GM21381 (cell line): ENCODE measurements around the gene COMP.
"Not testable (repeated sequence)": the region's sequence is repeated elsewhere in the genome, so short reads cannot be mapped to it uniquely, and the experiment has no call there.

Source experiments
- ATAC-seq: cut with Tn5 transposase; IDR thresholded peaks from one replicate; pipeline ENCODE4 v1.9.1; 2021; ENCODE audit warnings: mild to moderate bottlenecking, moderate library complexity; ENCODE audit not compliant: unreplicated experiment

COMP gene

DNA sequence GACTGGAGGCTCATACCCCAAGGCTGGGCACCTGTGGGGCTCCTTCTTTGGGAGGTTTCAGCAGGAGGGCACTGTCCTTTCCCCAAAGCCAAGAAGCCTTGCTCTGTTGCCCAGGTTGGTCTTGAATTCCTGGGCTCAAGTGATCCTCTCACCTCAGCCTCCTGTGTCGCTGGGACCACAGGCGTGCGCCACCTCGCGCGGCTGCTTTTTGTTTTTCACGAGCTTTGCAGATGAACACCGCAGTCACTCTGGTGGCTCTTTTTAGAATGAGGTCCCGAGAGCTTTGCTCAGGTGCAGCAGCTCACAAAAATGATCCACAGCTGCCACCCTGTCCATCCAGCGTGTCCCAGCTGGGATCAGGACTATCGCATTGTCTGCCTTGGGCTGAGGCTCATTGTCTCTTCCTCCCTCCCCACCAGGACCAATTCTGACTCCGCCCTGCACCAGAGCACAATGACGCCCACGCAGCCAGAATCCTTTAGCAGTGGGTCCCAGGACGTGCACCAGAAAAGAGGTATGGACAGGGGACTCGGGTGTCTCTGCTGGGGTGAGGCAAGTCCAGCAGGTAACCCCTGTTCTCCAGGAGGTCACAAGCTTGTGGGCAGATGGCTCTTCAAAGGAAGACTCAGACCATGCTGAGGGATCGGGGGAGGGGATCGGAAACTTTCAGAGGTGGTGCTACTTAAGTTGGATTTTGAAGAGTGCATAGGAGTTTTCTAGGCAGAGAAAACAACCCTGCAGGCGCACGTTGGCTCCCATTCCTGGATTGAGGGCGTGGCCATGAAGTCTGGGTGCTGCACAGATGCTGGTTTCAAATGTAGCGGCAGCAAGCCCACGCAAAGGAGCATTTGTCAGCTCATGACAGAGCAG lies 41.5 kb downstream of the COMP start:
- no peak for ATAC-seq

DNA sequence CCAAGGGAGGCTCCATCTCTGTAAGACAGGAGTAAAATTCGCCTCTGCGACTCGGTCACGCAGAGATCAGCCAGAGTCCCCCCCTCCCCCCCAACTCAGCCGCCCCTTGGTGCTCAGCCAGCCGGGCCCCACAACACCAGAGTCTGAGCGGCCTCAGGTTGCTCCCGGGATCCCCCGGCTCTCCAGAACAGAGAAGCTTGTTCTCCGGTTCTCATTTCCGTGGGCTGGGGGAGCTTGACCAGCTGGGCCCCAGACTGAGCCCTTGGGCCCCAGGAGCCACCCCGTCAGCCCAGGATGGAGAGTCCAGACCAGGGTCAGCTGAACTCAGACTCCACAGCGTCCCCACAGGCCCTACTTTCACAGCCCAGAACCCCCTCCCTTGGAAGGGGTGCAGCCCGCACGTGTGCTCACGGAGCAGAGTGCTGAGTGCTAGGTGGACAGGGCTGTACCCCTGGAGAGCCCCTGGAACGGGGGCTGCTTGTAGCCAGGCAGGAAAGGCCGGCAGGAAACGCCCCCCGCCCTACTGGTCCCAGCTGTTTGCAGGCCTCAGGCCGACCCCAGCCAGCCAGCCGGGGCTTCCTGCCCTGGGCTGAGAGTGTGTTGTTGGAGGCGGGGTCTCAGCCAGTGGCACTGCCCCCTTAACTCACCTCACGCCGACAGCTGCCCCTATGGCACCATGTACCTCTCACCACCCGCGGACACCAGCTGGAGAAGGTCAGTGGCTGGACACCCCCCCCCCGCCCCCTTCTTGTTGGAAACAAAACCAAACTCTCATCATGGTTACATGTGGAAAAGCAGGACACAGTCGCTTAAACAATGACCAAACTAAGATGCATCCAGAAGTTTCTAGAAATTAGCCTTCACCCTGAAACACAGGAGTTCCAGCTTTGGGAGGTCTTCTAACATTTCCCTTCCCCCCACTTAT lies 44.4 kb downstream of the COMP start:
- ATAC-seq = no peak

DNA sequence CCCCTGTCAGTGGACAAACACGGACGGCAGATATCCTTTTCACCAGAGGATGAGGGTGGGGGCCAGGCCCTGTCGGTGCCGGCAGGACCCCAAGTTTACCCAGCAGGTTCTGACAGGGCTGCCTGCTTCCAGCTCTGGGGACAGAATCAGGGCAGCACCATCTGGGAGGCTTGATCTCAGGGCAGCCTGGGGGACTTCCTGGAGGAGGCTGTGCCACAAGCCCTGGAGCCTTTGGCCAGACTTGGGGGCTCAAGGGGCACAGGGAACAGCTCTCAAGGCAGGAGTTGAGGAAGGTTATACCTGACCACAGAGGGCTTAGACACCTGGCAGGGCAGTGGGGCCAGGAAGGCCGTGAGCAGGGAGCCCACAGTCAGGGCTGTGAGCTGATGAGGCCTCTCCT lies 45.2 kb downstream of the COMP start:
- no peak for ATAC-seq

DNA sequence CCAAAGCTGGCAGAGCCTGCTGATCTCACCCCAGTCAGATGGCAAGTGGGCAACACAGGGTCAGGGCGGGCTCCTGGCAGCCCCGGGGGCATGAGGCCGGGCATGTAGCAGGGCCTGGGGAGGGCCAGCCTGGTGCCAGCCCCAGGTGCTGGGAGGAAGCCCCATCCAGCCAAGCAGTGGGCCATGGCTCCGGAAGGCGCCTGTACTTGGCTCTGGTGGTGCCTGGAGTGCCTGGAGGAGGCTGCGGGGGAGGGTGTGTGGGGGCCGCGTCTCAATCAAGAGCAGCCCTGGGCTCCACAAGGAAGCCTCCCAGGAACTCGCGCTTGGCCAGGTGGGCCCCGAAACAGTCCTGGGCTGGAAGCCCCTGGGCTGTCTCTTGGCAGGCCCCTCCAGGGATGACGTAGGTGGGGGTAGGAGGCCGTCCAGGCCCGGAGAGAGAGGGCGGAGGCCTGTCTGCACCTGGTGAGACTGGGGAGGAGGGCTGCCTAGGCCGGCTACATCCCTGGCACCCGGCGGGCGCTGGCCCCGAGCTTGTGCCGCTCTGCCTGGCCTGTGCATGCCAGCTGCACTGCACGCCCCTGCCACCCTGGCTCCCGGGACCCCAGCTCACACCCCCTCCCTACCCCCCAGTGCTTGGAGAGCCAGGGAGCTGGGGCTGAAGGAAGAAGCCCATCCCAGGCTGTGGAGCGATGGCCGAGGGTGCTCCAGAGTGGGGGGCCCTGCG lies 45.9 kb downstream of the COMP start:
- ATAC-seq = no peak

DNA sequence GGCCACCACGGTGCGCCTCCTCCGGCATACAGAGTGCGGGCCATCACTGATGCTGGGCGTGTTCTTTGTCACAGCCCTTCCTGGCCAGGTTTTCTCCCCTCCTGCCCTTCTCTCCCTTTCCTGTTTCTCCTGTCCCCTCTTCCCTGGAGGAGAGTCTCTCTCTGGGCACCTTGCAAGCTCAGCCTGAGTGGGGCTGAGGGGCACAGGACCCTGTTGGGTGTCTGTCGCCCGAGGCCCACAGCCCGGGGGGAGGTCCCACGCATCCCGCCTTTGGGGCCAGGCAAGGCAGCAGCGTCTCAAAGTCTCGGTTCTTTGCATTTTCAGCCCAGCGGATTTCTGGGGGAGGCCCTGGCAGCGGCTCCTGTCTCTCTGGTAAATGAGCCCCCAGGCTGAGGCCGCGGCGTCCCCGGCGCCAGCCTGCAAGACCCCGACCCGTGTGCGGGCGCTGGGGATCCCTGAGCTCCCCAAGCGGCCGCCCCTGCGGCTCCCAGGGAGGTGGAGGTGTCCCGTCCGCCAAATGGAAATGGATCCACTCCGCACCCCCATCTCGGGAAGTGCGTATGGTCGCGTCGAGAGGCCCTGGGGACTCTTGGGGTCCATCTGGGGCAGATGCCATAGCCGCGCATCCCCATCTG lies 47.2 kb downstream of the COMP start:
- no peak for ATAC-seq

DNA sequence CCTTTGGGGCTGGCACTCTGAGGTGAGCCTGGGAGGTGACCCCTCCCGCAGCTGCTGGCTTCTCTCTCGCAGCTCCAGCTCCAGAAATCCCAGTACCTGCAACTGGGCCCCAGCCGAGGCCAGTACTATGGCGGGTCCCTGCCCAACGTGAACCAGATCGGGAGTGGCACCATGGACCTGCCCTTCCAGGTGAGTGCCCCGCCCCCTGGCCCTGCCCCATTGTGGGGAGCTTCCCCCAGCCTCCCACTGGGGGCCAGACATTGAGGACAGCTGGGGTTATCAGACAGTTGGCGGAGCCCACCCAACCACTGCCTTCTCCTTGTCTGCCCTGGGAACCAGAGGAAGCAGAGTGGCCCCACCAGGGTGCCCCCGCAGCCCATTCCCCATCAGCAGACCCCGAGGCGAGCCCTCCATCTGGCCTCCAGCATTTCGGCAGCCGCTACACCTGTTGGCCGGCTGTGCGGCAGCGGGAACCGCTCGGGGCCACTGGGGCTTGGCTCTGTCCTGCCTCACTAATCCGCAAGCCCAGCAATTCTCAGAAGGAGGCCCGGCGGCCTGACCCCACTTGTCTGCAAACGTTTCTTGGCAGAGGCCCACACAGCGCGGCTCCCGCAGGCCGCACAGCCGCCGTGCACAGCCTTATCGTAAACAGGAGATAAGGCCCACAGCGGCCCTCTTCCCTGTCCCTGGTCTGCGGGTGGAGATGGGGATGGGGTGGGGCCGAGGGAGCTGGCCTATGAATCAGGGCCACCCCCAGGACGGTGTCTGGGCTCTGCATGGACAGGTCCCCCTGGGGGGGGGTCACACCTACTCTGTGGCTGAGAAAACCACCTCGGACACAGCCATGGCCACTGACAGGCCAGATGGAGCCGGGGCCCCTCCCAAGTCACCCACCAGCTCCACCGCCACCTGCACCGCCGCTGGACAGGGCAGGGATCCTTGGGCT lies 48.0 kb downstream of the COMP start:
- no peak for ATAC-seq

DNA sequence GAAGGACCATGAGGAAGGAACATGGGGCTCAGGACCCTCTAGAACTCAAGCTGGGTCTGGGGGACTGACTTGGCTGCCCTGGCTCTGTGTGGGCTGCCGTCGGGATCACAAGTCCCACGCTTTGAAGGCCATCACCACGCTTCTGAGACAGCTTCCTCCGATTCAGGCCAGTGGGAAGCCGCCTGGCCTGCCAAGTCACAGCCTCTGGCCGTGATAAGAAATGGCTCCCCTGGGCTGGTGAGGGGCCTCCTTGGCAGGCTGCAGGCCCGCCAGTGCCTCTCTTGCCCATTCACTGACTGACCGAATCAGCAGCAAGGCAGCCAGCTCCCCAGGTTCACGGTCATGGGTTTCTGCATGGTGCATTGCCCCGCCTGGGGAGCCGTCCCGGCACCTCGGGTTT lies 48.8 kb downstream of the COMP start:
- no peak for ATAC-seq

DNA sequence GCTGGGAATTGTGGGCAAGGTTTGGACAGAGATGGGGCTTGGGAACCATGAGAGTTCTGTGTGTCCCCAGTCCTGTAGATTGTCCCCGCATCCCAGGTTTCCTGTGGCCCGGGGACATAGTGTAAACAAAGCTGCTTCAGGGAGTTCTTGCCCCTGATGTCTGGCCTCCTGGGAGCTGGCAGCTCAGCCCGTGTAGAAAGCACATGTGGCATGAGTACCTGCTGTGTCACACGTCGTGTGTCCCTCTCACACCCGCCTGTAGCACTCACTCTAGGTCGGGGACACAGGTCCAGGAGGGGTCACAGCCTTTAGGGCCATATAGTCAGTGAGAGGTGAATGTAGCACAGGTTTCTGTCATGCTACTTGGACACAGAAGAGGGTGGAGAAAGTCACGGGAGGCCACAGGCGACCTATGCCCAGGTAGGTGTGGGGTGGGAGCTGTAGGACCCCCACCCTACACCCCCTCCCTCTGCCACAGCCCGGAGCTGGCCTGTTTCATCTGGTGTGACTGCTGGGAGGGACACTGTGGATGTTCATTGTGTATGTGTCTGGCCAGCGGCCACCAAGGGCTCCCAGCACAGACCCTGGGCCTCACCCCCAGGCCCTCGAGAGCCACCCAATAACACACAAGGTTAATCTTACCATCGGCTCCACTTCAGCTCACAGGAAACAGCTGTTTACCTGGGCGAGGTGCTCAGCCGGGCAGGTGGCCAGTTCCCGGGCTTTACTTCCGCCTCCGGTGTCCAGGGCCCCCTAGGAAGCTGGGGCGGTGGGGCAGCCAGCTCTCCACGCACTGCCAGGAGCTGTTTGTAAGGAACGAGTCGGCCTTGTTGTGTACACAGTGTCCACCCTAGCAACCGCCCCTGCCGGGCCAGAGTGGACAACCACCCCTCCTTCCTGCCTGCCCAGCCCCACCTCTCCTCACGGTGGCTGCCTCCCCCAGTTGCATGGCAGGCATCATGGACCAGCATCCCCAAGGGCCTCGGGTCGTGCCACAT lies 49.7 kb downstream of the COMP start:
- ATAC-seq = no peak

DNA sequence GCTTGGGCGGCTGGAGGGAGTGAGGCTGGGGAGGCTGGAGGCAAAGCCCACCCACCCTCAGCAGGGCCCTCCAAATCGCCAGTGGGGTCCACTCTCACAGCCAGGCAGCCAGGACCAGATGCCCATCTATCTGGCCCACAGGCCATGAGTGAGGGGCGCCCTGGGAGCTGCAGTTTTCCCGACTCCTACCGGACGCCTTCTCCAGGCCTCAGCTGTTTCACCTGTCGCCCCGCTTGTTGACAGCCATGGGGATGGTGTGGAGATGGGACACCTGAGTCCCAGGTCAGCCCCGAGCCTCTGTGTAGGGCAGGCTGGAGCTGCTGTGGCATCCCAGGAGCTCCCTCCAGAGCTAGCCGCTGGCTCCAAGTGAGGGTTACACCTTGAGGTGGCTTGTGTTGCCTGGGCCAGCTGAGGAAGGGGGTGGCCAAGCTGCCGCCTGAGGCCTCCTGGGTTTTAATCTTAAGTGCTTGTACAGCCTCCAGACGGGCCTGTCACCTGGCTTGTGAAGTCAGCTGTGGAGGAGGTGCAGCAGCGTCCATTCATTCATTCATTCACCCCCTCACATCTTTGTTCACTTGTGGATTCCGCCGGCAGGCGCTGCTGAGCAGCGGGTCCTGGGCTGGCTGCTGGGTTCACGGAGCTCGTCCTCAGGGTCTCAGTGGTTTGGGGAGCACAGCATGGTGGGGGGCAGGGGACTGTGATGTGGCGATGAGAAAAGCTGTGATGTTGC lies 52.0 kb downstream of the COMP start:
- ATAC-seq = no peak

DNA sequence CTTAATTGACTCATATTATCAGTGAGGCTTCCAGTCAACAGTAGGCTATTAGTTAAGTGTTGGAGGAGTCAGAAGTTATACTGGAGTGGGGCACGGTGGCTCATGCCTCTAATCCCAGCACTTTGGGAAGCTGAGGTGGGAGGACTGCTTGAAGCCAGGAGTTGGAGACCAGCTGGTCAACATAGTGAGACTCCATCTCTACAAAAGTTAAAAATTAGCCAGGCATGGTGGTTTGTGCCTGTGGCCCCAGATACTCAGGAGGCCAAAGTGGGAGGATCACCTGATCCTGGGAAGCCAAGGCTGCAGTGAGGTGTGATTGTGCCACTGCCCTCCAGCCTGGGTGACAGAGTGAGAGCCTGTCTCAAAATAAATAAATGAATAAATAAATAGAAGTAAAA lies 53.2 kb downstream of the COMP start:
- no peak for ATAC-seq

DNA sequence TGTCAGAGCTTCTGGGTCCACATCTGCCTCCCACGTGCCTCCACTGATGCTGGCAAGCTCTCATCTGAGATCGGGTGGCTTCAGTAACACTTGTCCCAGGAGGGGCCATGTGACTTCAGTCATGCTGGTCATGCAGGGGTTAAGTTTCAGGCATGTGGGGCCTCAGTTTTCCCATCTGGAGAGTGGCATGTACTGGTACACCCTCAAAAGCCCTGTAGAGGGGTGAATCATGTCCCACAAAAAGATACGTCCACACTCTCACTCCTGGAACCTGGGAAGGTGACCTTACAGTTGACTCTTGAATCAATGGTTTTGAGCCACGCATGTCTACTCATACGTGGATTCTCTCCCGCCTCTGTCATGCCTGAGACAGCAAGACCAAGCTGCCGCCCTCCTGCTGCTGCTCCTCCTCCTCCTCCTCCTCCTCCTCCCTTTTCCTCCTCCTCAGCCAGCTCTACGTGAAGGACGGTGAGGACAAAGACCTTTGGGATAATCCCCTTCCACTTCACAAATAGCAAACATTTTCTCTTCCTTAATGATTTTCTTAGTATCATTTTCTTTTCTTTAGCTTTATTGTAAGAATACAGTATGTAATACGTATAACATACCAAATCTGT lies 53.7 kb downstream of the COMP start:
- no peak for ATAC-seq

DNA sequence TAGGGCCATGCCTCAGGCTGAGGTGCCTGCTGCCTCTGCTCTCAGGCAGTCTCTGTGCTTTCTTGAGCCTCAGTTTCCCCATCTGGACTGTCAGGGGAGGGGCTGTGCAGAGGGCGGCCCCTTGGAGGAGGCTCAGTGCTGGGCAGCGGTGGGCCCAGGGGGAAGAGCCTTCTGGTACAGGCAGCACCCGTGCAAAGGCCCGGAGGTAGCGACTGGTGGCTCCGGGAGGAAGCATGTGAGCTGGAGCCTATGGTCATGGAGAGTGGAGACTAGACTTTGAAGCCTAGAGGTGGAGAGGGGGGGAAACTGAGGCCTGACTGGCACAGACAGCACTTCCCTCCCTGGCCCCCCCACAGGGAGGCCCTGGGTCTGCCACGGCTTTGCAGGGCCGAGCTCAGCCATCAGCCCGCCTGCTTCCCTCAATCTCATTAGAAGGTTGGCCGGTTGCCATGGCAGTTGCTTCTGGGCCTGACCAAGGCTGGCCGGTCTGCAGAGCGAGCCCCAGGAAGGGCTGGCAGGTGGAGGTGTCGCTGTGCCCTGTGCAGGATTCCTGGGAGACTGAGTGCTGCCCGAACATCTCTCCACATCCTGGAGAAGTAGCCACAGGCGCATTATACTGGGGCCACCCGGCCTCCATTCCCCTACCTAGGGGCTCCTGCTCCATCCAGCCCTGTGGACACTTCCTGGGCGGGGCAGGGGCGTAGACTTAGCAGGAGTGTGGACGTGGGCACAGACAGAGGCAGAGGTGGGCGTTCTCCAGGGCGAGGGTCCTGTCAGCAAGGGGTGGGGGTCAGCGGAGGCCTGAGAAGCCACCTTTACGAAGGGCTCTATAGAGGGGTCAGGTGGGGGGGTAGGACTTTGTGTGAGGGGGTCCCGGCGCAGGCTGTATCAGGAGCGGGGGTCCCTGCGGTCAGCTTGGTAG lies 54.4 kb downstream of the COMP start:
- ATAC-seq = no peak

DNA sequence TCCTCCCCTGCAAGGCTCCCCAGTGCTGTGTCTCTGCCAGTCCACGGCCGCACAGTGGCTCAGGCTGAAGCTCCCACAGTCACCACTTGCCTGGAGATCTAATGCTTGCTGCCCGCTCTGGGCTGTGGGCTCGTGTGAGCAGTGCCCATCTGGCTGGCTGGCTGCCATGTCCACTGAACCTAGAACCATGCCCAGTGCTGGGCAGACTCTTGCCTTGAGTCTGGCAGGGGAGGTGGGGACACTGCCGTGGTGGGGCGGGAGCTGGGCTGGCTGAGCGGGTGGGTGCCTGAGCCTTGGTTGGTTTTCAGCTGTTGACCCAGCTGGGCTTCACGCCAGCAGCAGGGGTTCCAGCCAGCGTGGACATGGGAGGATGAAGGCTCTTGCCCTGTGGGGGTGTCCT lies 55.4 kb downstream of the COMP start:
- no peak for ATAC-seq

DNA sequence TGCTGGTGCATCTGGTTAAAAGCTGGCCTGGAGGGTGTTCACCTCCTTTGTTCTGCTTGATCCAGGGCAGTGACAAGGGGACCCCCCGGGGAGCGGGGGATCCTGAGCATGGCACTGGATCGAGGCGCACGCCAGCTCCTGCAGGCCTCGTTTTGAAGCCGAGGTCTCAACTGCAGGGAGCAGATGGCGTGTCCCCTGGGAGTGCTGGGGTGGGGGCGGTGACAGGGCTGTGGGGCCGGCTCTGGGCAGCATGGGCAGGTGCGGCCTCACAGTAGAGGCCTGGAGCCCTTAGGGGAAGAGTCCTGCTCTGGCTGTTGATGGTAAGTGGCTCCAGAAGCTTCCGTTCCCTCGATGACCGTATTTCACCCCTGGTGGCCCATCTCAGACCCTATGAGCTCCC lies 55.8 kb downstream of the COMP start:
- ATAC-seq = no peak

DNA sequence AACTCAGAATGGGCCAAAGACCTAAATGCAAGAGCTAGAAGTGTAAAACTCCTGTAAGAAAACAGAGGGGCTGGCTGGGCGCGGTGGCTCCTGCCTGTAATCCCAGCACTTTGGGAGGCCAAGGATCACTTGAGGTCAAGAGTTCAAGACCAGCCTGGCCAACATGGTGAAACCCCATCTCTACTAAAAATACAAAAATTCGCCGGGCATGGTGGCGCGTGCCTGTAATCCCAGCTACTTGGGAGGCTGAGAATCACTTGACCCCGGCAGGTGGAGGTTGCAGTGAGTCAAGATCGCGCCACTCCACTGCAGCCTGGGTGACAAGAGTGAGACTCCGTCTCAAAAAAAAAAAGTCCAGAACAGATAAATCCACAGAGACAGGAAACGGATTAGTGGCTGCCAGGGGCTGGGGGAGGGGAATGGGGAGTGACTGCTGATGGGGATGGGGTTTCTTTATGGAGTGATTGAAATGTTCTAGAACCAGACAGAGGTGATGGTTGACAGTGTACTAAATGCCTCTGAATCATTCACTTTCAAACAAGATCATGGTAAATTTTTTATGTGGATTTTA lies 57.3 kb downstream of the COMP start:
- not testable (repeated sequence) for ATAC-seq

DNA sequence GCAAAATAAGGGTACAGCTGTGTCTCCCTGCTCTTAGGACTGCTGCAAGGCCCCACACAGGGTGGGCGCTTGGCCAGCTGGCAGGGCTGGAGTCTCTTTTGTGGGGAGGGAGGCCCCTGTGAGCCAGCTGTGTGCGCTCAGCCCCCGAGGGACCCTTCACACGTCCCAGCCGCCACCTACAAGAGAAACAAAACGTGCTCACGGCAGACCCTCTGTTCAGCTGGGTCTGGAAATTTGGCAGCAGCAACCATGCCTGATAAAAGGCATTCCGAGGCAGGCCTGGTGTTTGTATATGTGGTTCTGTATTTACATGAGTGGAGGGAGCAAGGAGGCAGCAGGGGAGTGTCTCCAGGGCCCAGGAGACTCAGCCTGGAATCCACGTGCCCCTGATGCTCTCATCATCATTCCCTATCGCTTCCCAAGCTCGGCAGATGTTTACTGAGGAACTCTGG lies 57.9 kb downstream of the COMP start:
- ATAC-seq = no peak
